Neural progenitor cell (in vitro differentiated cells): Measurements from ENCODE around the gene SOX2. TPM values are rescaled to one million over a fixed set of nuclear protein-coding genes. Genes with fewer than 3 reads are reported as not detected.

ENCODE experiments used
- DNase-seq: peaks from one replicate; pipeline ENCODE4 v3.0.0-alpha.2; 2016; ENCODE audit warnings: low spot score
- H2AFZ ChIP-seq: fragments of 200-600 bp; sonication (generic); replicated peaks from 2 replicates; pipeline ENCODE4 v1.6.1; 2016; ENCODE audit warnings: antibody characterized with exemption
- H3F3A ChIP-seq: fragments of 200-600 bp; sonication (generic); 2 replicates; pipeline ENCODE4 v1.6.1; 2016; ENCODE audit warnings: antibody characterized with exemption, low read depth
- H3K27ac ChIP-seq: fragments of 200-600 bp; sonication (generic); 2 replicates; pipeline ENCODE4 v1.5.1; 2016; ENCODE audit warnings: mild to moderate bottlenecking
- H3K27me3 ChIP-seq: fragments of 200-600 bp; sonication (generic); 2 replicates; pipeline ENCODE4 v1.6.1; 2016; ENCODE audit warnings: mild to moderate bottlenecking, moderate library complexity
- H3K36me3 ChIP-seq: fragments of 200-600 bp; sonication (generic); 2 replicates; pipeline ENCODE4 v1.5.1; 2016
- H3K4me1 ChIP-seq: fragments of 200-600 bp; sonication (generic); 2 replicates; pipeline ENCODE4 v1.6.1; 2016; ENCODE audit warnings: mixed run types
- H3K4me2 ChIP-seq: fragments of 200-600 bp; sonication (generic); 2 replicates; pipeline ENCODE4 v1.6.1; 2016
- H3K4me3 ChIP-seq: fragments of 200-600 bp; sonication (generic); 2 replicates; pipeline ENCODE4 v1.5.1; 2016
- H3K79me2 ChIP-seq: fragments of 200-600 bp; sonication (generic); 2 replicates; pipeline ENCODE4 v1.6.1; 2016; ENCODE audit warnings: low read depth
- H3K9ac ChIP-seq: fragments of 200-600 bp; sonication (generic); 2 replicates; pipeline ENCODE4 v1.6.1; 2016
- H3K9me3 ChIP-seq: fragments of 200-600 bp; sonication (generic); 2 replicates; pipeline ENCODE4 v1.5.1; 2016; ENCODE audit warnings: low read depth
- H4K20me1 ChIP-seq: fragments of 200-600 bp; sonication (generic); 2 replicates; pipeline ENCODE4 v1.6.1; 2016; ENCODE audit warnings: low read depth
- H3K27ac Mint-ChIP-seq: 3 replicates; pipeline ENCODE4 v1.8.0; 2021; ENCODE audit warnings: mixed read lengths
- H3K27me3 Mint-ChIP-seq: 2 replicates; pipeline ENCODE4 v1.8.0; 2022; ENCODE audit warnings: low read depth, mild to moderate bottlenecking, inconsistent platforms, moderate library complexity, mixed read lengths; ENCODE audit not compliant: insufficient read depth
- H3K36me3 Mint-ChIP-seq: 3 replicates; pipeline ENCODE4 v1.8.0; 2021; ENCODE audit warnings: mixed read lengths
- H3K4me1 Mint-ChIP-seq: 3 replicates; pipeline ENCODE4 v1.8.0; 2021; ENCODE audit warnings: mixed read lengths
- H3K4me3 Mint-ChIP-seq: 3 replicates; pipeline ENCODE4 v1.8.0; 2021; ENCODE audit warnings: mild to moderate bottlenecking, moderate library complexity, mixed read lengths
- H3K9me3 Mint-ChIP-seq: 3 replicates; pipeline ENCODE4 v1.8.0; 2020; ENCODE audit warnings: mixed read lengths
- CTCF ChIP-seq: fragments of 200-600 bp; sonication (generic); IDR thresholded peaks from 2 replicates; pipeline ENCODE4 v1.5.1; 2017; ENCODE audit warnings: antibody characterized with exemption, mild to moderate bottlenecking
- EZH2 ChIP-seq: fragments of 200-600 bp; sonication (generic); IDR thresholded peaks from 2 replicates; pipeline ENCODE4 v1.6.1; 2017; ENCODE audit warnings: antibody characterized with exemption, mild to moderate bottlenecking, moderate library complexity
- EZH2phosphoT487 ChIP-seq: fragments of 200-600 bp; sonication (generic); IDR thresholded peaks from 2 replicates; pipeline ENCODE4 v1.6.1; 2017; ENCODE audit warnings: antibody characterized with exemption
- total RNA-seq: library from RNA; depleted of rRNA; stranded (reverse); fragments of >200 nt; gene quantifications from 2 replicates; pipeline ENCODE4 v1.2.3, GENCODE V29; 2015; ENCODE audit warnings: low replicate concordance

Gene SOX2
- total RNA-seq, 1 donor from 2014 or later: 605 TPM

GRCh38 chr3:181713676-181714612, 2.2 kb downstream of the SOX2 start:
- Mint-ChIP-seq H3K4me1 (peaks cover 31% of the 10 kb centered on the region), H3K36me3 (peaks cover 35% of the 10 kb centered on the region), H3K27me3 (peaks cover 5% of the 10 kb centered on the region), H3K27ac (peak overlapping the region; percentile 99), H3K9me3 (peaks cover 3% of the 10 kb centered on the region), H3K4me3 (no peak overlapping the region)
- no peak overlapping the region for H2AFZ ChIP-seq
- H3K9me3 ChIP-seq: no peaks in the 10 kb centered on the region
- peaks cover 71% of the 10 kb centered on the region for H4K20me1 ChIP-seq
- H3K4me3 ChIP-seq: peak overlapping the region; percentile 98
- peaks cover 29% of the 10 kb centered on the region for H3K4me1 ChIP-seq
- no peak for DNase-seq
- TF ChIP-seq CTCF: no peak
- no peak for TF ChIP-seq EZH2
- no peak for TF ChIP-seq EZH2phosphoT487
- H3K4me2 ChIP-seq: peak overlapping the region; percentile 99
- peak overlapping the region; percentile 83 for H3K9ac ChIP-seq
- H3K27ac ChIP-seq: peak overlapping the region; percentile 99
- H3K79me2 ChIP-seq: peaks cover 98% of the 10 kb centered on the region
- H3K27me3 ChIP-seq: no peaks in the 10 kb centered on the region
- H3F3A ChIP-seq: peaks cover 100% of the 10 kb centered on the region
- H3K36me3 ChIP-seq: peaks cover 44% of the 10 kb centered on the region

- H3K27ac Mint-ChIP-seq: peak overlapping the region; percentile 99
- peak overlapping the region; percentile 86 for H3K9ac ChIP-seq
Measured at GRCh38 chr3:181715571-181716340, 4.0 kb downstream of the SOX2 start.

GRCh38 chr3:181716966-181717365, 5.2 kb downstream of the SOX2 start:
- Histone ChIP-seq H4K20me1 (peaks cover 99% of the 10 kb centered on the region), H3K4me3 (peak overlapping the region; percentile 98), H3F3A (peaks cover 100% of the 10 kb centered on the region), H3K4me1 (peaks cover 51% of the 10 kb centered on the region), H3K9me3 (no peaks in the 10 kb centered on the region), H2AFZ (no peak overlapping the region), H3K27me3 (no peaks in the 10 kb centered on the region), H3K4me2 (peak overlapping the region; percentile 99), H3K27ac (peak overlapping the region; percentile 99), H3K9ac (peak overlapping the region; percentile 86), H3K36me3 (peaks cover 44% of the 10 kb centered on the region), H3K79me2 (peaks cover 100% of the 10 kb centered on the region)
- no peak for DNase-seq
- Mint-ChIP-seq H3K27ac (peak overlapping the region; percentile 82), H3K4me3 (no peak overlapping the region), H3K4me1 (peaks cover 49% of the 10 kb centered on the region), H3K9me3 (peaks cover 3% of the 10 kb centered on the region), H3K27me3 (peaks cover 5% of the 10 kb centered on the region), H3K36me3 (peaks cover 39% of the 10 kb centered on the region)
- TF ChIP-seq CTCF (no peak), EZH2 (no peak), EZH2phosphoT487 (no peak)

More at GRCh38 chr3:181715571-181716340, 4.0 kb downstream of the SOX2 start:
- H3K4me3 Mint-ChIP-seq: no peak overlapping the region
- peaks cover 39% of the 10 kb centered on the region for H3K36me3 Mint-ChIP-seq
- H3K4me1 Mint-ChIP-seq: peaks cover 37% of the 10 kb centered on the region
- H3K27ac ChIP-seq: peak overlapping the region; percentile 99
- peak; percentile 91 for DNase-seq
- peak overlapping the region; percentile 98 for H3K4me3 ChIP-seq
- no peaks in the 10 kb centered on the region for H3K27me3 ChIP-seq
- peaks cover 39% of the 10 kb centered on the region for H3K4me1 ChIP-seq
- peaks cover 3% of the 10 kb centered on the region for H3K9me3 Mint-ChIP-seq
- peaks cover 5% of the 10 kb centered on the region for H3K27me3 Mint-ChIP-seq
- no peak overlapping the region for H2AFZ ChIP-seq
- H3F3A ChIP-seq: peaks cover 100% of the 10 kb centered on the region
- H3K79me2 ChIP-seq: peaks cover 100% of the 10 kb centered on the region
- TF ChIP-seq EZH2phosphoT487: no peak
- H3K36me3 ChIP-seq: peaks cover 44% of the 10 kb centered on the region
- peaks cover 89% of the 10 kb centered on the region for H4K20me1 ChIP-seq
- peak overlapping the region; percentile 99 for H3K4me2 ChIP-seq
- no peaks in the 10 kb centered on the region for H3K9me3 ChIP-seq
